ENCODE measurements around the gene LNX2.

Gene LNX2

GRCh38 chr13:27524981-27525975 lies 95.1 kb downstream of the LNX2 start:
- TF ChIP-seq CTCF (conservative IDR thresholded peaks at IDR 0.05), result no peak
- no peak overlapping the region for H3K27ac ChIP-seq

- no peak overlapping the region for H3K27ac ChIP-seq
- no peak for TF ChIP-seq CTCF (conservative IDR thresholded peaks at IDR 0.05)
These were observed 96.8 kb downstream of the LNX2 start for GRCh38 chr13:27523346-27524073.

GRCh38 chr13:27522847-27523246 lies 97.5 kb downstream of the LNX2 start:
- TF ChIP-seq CTCF (conservative IDR thresholded peaks at IDR 0.05), result no peak
- H3K27ac ChIP-seq, result no peak overlapping the region

- H3K27ac ChIP-seq, result no peak overlapping the region
- TF ChIP-seq CTCF (conservative IDR thresholded peaks at IDR 0.05), result no peak
These were observed 104.2 kb downstream of the LNX2 start for GRCh38 chr13:27516103-27516502.

- no peak overlapping the region for H3K27ac ChIP-seq
- TF ChIP-seq CTCF (conservative IDR thresholded peaks at IDR 0.05), result no peak
These were observed 110.2 kb downstream of the LNX2 start for GRCh38 chr13:27510082-27510481.

- H3K27ac ChIP-seq, result no peak overlapping the region
- TF ChIP-seq CTCF (conservative IDR thresholded peaks at IDR 0.05), result no peak
These were observed 111.5 kb downstream of the LNX2 start for GRCh38 chr13:27508802-27509201.

- no peak for TF ChIP-seq CTCF (conservative IDR thresholded peaks at IDR 0.05)
- no peak overlapping the region for H3K27ac ChIP-seq
These were observed 114.5 kb downstream of the LNX2 start for GRCh38 chr13:27505792-27506191.
